HEK293 (cell line): ENCODE measurements around the gene ELOVL2.

ENCODE experiments used
- CTCF ChIA-PET: fragments of 350-600 bp; formaldehyde crosslinking; extraction: SDS; loops from one replicate; lab custom pipeline; 2021; ENCODE audit warnings: antibody characterized with exemption; lab: Yijun Ruan, JAX
- POLR2A ChIA-PET: fragments of 300-600 bp; formaldehyde crosslinking; extraction: SDS; loops from one replicate; lab custom pipeline; 2020; ENCODE audit warnings: antibody characterized with exemption, inconsistent platforms; lab: Yijun Ruan, JAX
- H3K27ac ChIP-seq: fragments of 200-500 bp; sonication (Bioruptor generic); 2 replicates; pipeline ENCODE4 v1.5.1; 2014; ENCODE audit warnings: low read depth, low read length, control low read depth, inconsistent platforms; ENCODE audit errors: extremely low read depth
- H3K36me3 ChIP-seq, 2 experiments: fragments of 200-500 bp in 1 of 2; sonication (Bioruptor generic) in 1 of 2; 1 replicate in 1 of 2; 2 replicates in 1 of 2; pipeline ENCODE4 v1.5.1; 2014 to 2017; ENCODE audit warnings: inconsistent platforms in 2 of 2, low read length in 2 of 2; ENCODE audit not compliant: control insufficient read depth in 2 of 2, insufficient read depth in 1 of 2
- H3K4me1 ChIP-seq: fragments of 200-500 bp; sonication (Bioruptor generic); 2 replicates; pipeline ENCODE4 v1.5.1; 2014; ENCODE audit warnings: mild to moderate bottlenecking, low read length, inconsistent platforms; ENCODE audit not compliant: control insufficient read depth, insufficient read depth
- H3K4me3 ChIP-seq: 2 replicates; pipeline ENCODE4 v1.5.1; 2011; ENCODE audit warnings: low read depth, mild to moderate bottlenecking, control low read depth, low read length, moderate library complexity
- H3K9me3 ChIP-seq: fragments of 200-500 bp; sonication (Bioruptor generic); 2 replicates; pipeline ENCODE4 v1.5.1; 2014; ENCODE audit warnings: low read depth, low read length, inconsistent platforms; ENCODE audit not compliant: control insufficient read depth, insufficient read depth
- FEZF1 ChIP-seq: fragments of 450-650 bp; formaldehyde crosslinking; IDR thresholded peaks from 2 replicates; pipeline ENCODE4 v1.5.1; 2016; ENCODE audit warnings: missing biosample characterization, missing genetic modification characterization
- HOXD13 ChIP-seq: sonication (generic); formaldehyde crosslinking; IDR thresholded peaks from 2 replicates; pipeline ENCODE4 v1.8.0; 2022; ENCODE audit warnings: missing genetic modification reagents, borderline replicate concordance
- MYNN ChIP-seq: fragments of 450-650 bp; formaldehyde crosslinking; IDR thresholded peaks from 2 replicates; pipeline ENCODE4 v1.5.1; 2016; ENCODE audit warnings: missing biosample characterization, missing genetic modification characterization, borderline replicate concordance
- WT1 ChIP-seq: fragments of 450-650 bp; formaldehyde crosslinking; IDR thresholded peaks from 2 replicates; pipeline ENCODE4 v1.5.1; 2016; ENCODE audit warnings: missing biosample characterization, missing genetic modification characterization
- ZNF211 ChIP-seq: fragments of 450-650 bp; formaldehyde crosslinking; IDR thresholded peaks from 2 replicates; pipeline ENCODE4 v1.5.1; 2016; ENCODE audit warnings: low read depth, missing biosample characterization, missing genetic modification characterization
- ZNF521 ChIP-seq: fragments of 450-650 bp; formaldehyde crosslinking; IDR thresholded peaks from 2 replicates; pipeline ENCODE4 v1.5.1; 2017; ENCODE audit warnings: missing biosample characterization, mild to moderate bottlenecking, missing genetic modification characterization
- ZNF621 ChIP-seq: fragments of 450-650 bp; formaldehyde crosslinking; IDR thresholded peaks from 2 replicates; pipeline ENCODE4 v1.5.1; 2017; ENCODE audit warnings: missing biosample characterization, missing genetic modification characterization
- ZNF629 ChIP-seq: fragments of 450-650 bp; formaldehyde crosslinking; IDR thresholded peaks from 2 replicates; pipeline ENCODE4 v1.5.1; 2017; ENCODE audit warnings: missing biosample characterization, missing genetic modification characterization
- ZNF664 ChIP-seq: fragments of 450-650 bp; formaldehyde crosslinking; IDR thresholded peaks from 2 replicates; pipeline ENCODE4 v1.5.1; 2016; ENCODE audit warnings: missing biosample characterization, missing genetic modification characterization
- ZNF777 ChIP-seq: fragments of 450-650 bp; formaldehyde crosslinking; IDR thresholded peaks from 2 replicates; pipeline ENCODE4 v1.5.1; 2017; ENCODE audit warnings: missing biosample characterization, missing genetic modification characterization, borderline replicate concordance
- TF ChIP-seq, protein P1 (sequence below): fragments of 450-650 bp; formaldehyde crosslinking; conservative IDR thresholded peaks from 2 replicates; pipeline ENCODE4 v1.5.1; 2016; ENCODE audit warnings: low read depth, missing biosample characterization, missing genetic modification characterization
- TF ChIP-seq, protein P2 (sequence below): fragments of 450-650 bp; formaldehyde crosslinking; IDR thresholded peaks from 2 replicates; pipeline ENCODE4 v1.5.0; 2017; ENCODE audit warnings: missing biosample characterization, missing genetic modification characterization, borderline replicate concordance
- TF ChIP-seq, protein P3 (sequence below): fragments of 450-650 bp; formaldehyde crosslinking; IDR thresholded peaks from 2 replicates; pipeline ENCODE4 v1.5.1; 2017; ENCODE audit warnings: missing biosample characterization, missing genetic modification characterization
- TF ChIP-seq, protein P4 (sequence below): fragments of 450-650 bp; formaldehyde crosslinking; IDR thresholded peaks from 2 replicates; pipeline ENCODE4 v1.5.1; 2016; ENCODE audit warnings: missing biosample characterization, missing genetic modification characterization
- TF ChIP-seq, protein P5 (sequence below): fragments of 450-650 bp; formaldehyde crosslinking; IDR thresholded peaks from 2 replicates; pipeline ENCODE4 v1.5.1; 2016; ENCODE audit warnings: missing biosample characterization, missing genetic modification characterization
- TF ChIP-seq, protein P6 (sequence below): fragments of 450-650 bp; formaldehyde crosslinking; IDR thresholded peaks from 2 replicates; pipeline ENCODE4 v1.5.1; 2016; ENCODE audit warnings: missing biosample characterization, missing genetic modification characterization

ELOVL2 gene

DNA sequence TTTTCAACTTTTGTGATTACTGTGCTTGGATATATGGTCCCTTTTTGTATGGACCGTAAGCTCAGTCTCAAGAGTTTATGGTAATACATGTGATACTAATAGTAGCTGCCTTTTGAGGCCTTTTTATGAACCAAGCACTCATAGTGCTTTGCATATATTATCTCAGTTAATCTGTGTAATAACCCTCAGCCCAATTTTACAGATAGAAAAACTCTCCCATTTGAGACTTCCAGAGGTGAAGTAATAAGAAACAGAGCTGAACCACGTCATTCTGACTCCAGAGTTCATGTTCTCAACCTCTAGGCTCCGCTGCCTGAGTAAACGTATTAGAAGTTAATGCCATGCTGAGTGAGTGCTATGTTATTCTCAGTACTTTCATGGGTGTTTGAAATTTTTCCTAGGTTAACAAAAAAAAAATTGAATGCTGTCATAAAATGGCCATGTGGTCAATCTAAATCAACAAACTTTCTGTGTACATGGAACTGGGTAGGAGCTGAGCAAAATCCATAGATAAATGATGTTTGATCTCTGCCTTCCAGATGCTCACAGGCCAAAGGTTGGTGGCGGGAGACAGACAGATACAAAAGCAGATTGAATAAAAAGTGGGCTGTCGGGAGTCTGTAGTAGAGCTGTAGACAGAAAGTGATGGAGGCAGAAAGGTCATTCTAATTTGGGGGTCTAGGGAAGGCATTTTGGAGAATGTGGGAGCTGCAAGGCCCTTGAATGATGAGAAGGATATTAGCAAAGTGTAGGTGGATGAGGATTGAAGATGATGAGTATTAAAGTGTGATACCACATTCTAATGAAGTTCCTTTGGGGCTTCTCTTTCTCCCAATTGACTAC, 22.6 kb upstream of the ELOVL2 start:
- ChIA-PET CTCF (interaction anchor here (0.6 to 7.2 kb wide), 25 partner anchors 9 to 1740 kb away, joined by 3 to 68 read pairs (median 4); partner anchors contain the start of gene MAK), POLR2A (no interaction called here)

DNA sequence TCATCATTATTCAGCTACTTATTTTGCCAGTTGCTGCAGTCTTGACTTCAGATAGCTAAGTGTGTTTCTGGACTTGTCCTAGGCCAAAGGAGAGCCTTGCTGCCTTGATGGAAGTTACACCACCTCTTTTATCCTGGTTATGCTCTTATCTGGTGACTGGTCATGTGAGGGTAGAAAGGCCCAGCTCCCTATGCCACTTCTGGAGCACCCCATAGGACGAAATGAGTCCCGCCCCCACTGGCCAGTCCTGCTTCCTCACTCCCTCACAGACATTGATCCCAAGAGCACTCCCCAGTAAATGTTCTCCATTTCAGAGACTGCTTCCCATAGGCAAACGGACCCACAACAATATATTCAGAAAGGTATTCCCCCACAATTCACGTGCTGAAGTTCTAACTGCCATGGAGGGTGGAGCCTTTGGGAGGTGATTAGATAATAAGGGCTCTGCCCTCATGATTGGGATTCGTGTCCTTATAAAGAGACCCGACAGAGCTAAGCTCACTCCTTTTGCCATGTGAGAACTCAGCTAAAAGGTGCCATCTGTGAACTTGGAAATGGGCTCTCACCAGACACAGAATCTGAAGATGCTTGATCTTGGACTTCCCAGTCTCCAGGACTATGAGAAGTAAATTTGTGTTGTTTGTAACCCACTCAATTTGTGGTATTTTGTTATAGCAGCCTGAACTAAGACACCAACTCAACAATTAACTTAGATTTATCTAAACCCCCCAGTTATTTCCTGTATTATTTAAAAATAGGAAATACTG, 21.5 kb upstream of the ELOVL2 start:
- POLR2A ChIA-PET: no interaction called here
- H3K27ac ChIP-seq: no peak overlapping the region
- TF ChIP-seq ZNF664 (tag by site-specific recombination) (no peak), ZNF521 (tag by site-specific recombination) (no peak), ZNF211 (tag by site-specific recombination) (no peak), ZNF621 (tag by site-specific recombination) (no peak), WT1 (tag by site-specific recombination) (no peak)
- TF ChIP-seq, protein P1, sequence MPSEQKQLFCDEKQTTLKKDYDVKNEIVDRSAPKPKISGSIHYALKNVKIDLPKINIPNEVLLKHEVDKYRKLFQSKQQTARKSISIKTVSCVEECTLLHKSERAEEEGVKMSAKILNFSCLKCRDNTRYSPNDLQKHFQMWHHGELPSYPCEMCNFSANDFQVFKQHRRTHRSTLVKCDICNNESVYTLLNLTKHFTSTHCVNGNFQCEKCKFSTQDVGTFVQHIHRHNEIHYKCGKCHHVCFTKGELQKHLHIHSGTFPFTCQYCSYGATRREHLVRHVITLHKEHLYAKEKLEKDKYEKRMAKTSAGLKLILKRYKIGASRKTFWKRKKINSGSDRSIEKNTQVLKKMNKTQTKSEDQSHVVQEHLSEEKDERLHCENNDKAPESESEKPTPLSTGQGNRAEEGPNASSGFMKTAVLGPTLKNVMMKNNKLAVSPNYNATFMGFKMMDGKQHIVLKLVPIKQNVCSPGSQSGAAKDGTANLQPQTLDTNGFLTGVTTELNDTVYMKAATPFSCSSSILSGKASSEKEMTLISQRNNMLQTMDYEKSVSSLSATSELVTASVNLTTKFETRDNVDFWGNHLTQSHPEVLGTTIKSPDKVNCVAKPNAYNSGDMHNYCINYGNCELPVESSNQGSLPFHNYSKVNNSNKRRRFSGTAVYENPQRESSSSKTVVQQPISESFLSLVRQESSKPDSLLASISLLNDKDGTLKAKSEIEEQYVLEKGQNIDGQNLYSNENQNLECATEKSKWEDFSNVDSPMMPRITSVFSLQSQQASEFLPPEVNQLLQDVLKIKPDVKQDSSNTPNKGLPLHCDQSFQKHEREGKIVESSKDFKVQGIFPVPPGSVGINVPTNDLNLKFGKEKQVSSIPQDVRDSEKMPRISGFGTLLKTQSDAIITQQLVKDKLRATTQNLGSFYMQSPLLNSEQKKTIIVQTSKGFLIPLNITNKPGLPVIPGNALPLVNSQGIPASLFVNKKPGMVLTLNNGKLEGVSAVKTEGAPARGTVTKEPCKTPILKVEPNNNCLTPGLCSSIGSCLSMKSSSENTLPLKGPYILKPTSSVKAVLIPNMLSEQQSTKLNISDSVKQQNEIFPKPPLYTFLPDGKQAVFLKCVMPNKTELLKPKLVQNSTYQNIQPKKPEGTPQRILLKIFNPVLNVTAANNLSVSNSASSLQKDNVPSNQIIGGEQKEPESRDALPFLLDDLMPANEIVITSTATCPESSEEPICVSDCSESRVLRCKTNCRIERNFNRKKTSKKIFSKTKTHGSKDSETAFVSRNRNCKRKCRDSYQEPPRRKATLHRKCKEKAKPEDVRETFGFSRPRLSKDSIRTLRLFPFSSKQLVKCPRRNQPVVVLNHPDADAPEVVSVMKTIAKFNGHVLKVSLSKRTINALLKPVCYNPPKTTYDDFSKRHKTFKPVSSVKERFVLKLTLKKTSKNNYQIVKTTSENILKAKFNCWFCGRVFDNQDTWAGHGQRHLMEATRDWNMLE (tag by site-specific recombination): no peak
- TF ChIP-seq, protein P2, sequence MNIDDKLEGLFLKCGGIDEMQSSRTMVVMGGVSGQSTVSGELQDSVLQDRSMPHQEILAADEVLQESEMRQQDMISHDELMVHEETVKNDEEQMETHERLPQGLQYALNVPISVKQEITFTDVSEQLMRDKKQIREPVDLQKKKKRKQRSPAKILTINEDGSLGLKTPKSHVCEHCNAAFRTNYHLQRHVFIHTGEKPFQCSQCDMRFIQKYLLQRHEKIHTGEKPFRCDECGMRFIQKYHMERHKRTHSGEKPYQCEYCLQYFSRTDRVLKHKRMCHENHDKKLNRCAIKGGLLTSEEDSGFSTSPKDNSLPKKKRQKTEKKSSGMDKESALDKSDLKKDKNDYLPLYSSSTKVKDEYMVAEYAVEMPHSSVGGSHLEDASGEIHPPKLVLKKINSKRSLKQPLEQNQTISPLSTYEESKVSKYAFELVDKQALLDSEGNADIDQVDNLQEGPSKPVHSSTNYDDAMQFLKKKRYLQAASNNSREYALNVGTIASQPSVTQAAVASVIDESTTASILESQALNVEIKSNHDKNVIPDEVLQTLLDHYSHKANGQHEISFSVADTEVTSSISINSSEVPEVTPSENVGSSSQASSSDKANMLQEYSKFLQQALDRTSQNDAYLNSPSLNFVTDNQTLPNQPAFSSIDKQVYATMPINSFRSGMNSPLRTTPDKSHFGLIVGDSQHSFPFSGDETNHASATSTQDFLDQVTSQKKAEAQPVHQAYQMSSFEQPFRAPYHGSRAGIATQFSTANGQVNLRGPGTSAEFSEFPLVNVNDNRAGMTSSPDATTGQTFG: no peak
- TF ChIP-seq, protein P3, sequence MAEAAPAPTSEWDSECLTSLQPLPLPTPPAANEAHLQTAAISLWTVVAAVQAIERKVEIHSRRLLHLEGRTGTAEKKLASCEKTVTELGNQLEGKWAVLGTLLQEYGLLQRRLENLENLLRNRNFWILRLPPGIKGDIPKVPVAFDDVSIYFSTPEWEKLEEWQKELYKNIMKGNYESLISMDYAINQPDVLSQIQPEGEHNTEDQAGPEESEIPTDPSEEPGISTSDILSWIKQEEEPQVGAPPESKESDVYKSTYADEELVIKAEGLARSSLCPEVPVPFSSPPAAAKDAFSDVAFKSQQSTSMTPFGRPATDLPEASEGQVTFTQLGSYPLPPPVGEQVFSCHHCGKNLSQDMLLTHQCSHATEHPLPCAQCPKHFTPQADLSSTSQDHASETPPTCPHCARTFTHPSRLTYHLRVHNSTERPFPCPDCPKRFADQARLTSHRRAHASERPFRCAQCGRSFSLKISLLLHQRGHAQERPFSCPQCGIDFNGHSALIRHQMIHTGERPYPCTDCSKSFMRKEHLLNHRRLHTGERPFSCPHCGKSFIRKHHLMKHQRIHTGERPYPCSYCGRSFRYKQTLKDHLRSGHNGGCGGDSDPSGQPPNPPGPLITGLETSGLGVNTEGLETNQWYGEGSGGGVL (tag by site-specific recombination): no peak

More for the DNA sequence above, 22.6 kb upstream of the ELOVL2 start:
- Histone ChIP-seq H3K4me3 (no peak overlapping the region), H3K36me3 (no peaks in the 10 kb centered on the region), H3K27ac (no peak overlapping the region), H3K4me1 (0 out of 2 replicates have a peak, but pooled peaks cover 2% of the 10 kb centered on the region), H3K9me3 (no peaks in the 10 kb centered on the region)
- TF ChIP-seq MYNN (tag by site-specific recombination) (no peak), FEZF1 (no peak), ZNF629 (no peak), HOXD13 (CRISPR knock-in tag) (no peak), ZNF777 (tag by site-specific recombination) (no peak)
- TF ChIP-seq, protein P4, sequence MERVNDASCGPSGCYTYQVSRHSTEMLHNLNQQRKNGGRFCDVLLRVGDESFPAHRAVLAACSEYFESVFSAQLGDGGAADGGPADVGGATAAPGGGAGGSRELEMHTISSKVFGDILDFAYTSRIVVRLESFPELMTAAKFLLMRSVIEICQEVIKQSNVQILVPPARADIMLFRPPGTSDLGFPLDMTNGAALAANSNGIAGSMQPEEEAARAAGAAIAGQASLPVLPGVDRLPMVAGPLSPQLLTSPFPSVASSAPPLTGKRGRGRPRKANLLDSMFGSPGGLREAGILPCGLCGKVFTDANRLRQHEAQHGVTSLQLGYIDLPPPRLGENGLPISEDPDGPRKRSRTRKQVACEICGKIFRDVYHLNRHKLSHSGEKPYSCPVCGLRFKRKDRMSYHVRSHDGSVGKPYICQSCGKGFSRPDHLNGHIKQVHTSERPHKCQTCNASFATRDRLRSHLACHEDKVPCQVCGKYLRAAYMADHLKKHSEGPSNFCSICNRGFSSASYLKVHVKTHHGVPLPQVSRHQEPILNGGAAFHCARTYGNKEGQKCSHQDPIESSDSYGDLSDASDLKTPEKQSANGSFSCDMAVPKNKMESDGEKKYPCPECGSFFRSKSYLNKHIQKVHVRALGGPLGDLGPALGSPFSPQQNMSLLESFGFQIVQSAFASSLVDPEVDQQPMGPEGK (tag by site-specific recombination): no peak
- TF ChIP-seq, protein P5, sequence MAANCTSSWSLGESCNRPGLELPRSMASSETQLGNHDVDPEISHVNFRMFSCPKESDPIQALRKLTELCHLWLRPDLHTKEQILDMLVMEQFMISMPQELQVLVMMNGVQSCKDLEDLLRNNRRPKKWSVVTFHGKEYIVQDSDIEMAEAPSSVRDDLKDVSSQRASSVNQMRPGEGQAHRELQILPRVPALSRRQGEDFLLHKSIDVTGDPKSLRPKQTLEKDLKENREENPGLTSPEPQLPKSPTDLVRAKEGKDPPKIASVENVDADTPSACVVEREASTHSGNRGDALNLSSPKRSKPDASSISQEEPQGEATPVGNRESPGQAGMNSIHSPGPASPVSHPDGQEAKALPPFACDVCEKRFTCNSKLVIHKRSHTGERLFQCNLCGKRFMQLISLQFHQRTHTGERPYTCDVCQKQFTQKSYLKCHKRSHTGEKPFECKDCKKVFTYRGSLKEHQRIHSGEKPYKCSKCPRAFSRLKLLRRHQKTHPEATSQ (tag by site-specific recombination): no peak
- TF ChIP-seq, protein P6, sequence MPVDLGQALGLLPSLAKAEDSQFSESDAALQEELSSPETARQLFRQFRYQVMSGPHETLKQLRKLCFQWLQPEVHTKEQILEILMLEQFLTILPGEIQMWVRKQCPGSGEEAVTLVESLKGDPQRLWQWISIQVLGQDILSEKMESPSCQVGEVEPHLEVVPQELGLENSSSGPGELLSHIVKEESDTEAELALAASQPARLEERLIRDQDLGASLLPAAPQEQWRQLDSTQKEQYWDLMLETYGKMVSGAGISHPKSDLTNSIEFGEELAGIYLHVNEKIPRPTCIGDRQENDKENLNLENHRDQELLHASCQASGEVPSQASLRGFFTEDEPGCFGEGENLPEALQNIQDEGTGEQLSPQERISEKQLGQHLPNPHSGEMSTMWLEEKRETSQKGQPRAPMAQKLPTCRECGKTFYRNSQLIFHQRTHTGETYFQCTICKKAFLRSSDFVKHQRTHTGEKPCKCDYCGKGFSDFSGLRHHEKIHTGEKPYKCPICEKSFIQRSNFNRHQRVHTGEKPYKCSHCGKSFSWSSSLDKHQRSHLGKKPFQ (tag by site-specific recombination): no peak

More for the DNA sequence above, 21.5 kb upstream of the ELOVL2 start:
- CTCF ChIA-PET: interaction anchor here (0.6 to 7.2 kb wide), 15 partner anchors 10 to 555 kb away, joined by 3 to 68 read pairs (median 3); partner anchors contain the start of gene MAK
- H3K4me1 ChIP-seq: 0 out of 2 replicates have a peak, but pooled peaks cover 2% of the 10 kb centered on the region
- H3K36me3 ChIP-seq: no peaks in the 10 kb centered on the region
- no peaks in the 10 kb centered on the region for H3K9me3 ChIP-seq
- H3K4me3 ChIP-seq: no peak overlapping the region
